HG02938 (cell line): ENCODE results near the gene ZNF330.
A peak's percentile ranks its signal among the peaks of the same experiment; 100 is the strongest.
"Not testable (repeated sequence)": the region's sequence is repeated elsewhere in the genome, so short reads cannot be mapped to it uniquely, and the experiment has no call there.

Experiments
- ATAC-seq: cut with Tn5 transposase; IDR thresholded peaks from one replicate; pipeline ENCODE4 v1.9.1; 2021; ENCODE audit warnings: mild to moderate bottlenecking, moderate library complexity; ENCODE audit not compliant: unreplicated experiment

ZNF330 gene

GRCh38 chr4:141220691-141221659 lies at the start of gene ZNF330:
Gene ZNF330, plus strand, starts transcription at chr4:141220895. Its CDS starts 1,477 bp downstream, at chr4:141222372.
- ATAC-seq = peak; percentile 91

- ATAC-seq = peak; percentile 44
Observed at GRCh38 chr4:141174457-141174856, 46.2 kb upstream of the ZNF330 start.

DNA sequence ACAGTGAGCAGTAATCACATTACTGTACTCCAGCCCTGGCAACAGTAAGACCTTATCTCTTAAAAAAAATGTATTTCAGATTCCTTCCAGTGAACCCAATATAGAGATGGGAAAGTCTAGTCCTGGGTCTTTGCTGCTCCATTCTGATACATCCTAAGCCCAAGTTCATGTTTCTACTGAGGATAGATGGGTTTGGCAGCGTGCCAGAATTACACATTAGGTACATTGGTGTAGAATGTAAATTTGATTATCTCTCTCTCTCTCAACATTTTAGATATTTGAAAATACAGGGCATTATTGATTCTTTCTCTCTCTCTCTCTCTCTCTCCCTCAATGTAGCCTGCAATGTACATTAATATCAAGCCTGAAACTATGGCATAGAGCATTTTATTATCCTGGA lies 43.5 kb upstream of the ZNF330 start:
- ATAC-seq = no peak

- no peak for ATAC-seq
Observed at GRCh38 chr4:141179474-141180373, 41.0 kb upstream of the ZNF330 start.

DNA sequence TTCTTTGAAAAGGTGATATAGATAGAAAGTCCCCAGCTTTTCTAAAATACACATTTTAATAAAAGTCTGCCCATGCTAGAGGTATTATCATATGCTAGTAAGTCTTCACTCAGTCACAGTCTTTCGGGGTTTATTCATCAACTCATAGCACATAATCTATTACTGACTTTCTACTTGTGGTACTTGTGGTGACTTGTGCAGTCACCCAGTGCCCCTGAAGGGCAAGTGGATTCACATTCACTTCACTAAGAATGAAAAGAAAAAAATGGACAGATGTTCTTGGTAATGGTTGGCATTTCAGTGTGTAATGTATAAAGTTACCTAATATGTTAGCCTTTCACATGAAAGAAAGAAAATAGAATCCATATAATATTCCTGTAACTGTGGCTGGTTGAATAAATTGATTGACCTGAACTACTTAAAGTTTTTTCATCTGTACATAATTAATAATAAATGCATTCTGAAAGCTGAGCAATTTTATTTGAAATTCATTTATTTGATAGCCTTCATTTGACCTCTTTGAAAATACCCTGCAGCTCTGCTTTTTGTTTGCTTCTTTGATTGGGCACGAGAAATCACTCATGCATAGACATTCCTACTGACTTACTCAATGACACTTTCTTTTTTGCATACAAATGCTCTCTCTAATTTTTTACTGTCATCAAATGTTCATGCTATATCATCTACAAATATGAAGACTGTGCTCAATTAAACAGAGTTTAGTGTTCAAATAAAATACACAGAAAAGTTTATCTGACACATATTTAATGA lies 39.5 kb upstream of the ZNF330 start:
- peak; percentile 67 for ATAC-seq

GRCh38 chr4:141183491-141183890 lies 37.2 kb upstream of the ZNF330 start:
- not testable (repeated sequence) for ATAC-seq

DNA sequence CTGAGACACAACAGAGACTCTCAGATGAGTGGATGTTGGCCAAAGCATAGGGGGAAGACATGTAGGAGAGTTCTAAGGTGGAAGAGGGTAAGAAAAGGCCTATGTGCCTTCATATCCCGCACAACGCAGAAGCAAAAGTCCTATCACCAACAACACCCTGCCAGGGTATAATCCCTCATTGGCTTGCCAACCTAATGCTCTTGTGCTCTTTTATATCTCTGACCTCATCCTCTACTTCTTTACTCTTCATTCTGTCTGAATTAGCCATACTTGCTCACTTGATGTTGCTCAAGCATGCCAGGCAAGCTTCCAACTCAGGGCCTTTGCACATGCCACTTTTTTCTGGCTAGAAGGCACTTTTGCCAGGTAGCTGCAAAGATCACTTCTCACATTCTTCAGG lies 28.1 kb upstream of the ZNF330 start:
- ATAC-seq = no peak

GRCh38 chr4:141193516-141194034 lies 27.1 kb upstream of the ZNF330 start:
- no peak for ATAC-seq

GRCh38 chr4:141195095-141195707 lies 25.5 kb upstream of the ZNF330 start:
- no peak for ATAC-seq

- no peak for ATAC-seq
Observed at GRCh38 chr4:141196227-141196933, 24.3 kb upstream of the ZNF330 start.

- ATAC-seq = no peak
Observed at GRCh38 chr4:141207961-141208360, 12.7 kb upstream of the ZNF330 start.

DNA sequence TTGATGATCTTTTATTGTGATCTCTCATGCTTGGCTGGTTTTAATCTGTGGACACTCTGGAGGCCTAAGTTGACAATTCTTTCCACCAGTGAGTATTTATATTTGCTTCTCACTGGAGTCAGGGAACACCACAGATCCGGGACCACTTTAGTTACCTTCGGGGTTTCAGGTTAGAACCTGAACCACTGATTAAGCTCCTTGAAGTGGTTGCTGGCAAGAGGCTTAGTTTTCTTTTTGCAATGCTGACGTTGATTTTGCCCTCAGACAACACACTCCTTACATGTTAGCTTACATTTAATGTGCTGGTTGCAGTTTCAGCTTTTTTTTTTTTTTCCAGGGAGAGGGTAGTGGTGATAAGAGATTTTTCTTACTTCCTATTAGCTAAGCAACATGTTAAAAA lies 10.5 kb upstream of the ZNF330 start:
- ATAC-seq = no peak

GRCh38 chr4:141213550-141213991 lies 7.1 kb upstream of the ZNF330 start:
- ATAC-seq = no peak

GRCh38 chr4:141215030-141215429 lies 5.7 kb upstream of the ZNF330 start:
- no peak for ATAC-seq

GRCh38 chr4:141216002-141216761 lies 4.5 kb upstream of the ZNF330 start:
- ATAC-seq = no peak

DNA sequence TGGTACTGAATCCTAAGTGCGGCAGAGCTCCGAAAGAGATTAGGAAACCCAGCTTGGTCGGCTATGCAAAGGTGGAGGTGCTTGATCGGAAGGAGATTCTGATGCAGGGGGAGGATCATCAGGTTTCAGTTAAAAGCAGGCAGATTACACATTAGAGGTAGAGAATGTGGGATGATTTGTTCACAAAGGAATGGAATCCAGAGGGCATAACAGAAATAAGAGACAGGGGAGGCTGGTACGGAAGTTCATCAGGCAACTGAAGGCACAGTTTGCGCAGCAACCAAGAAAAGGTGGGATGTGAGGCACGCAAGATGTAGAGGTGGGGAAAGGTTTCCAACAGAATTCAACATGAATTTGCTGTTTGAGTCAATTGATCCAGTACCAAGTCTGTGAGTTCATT lies 424 bp upstream of the ZNF330 start:
- peak; percentile 1 for ATAC-seq

GRCh38 chr4:141223418-141223817 lies 2.7 kb downstream of the ZNF330 start:
- no peak for ATAC-seq

DNA sequence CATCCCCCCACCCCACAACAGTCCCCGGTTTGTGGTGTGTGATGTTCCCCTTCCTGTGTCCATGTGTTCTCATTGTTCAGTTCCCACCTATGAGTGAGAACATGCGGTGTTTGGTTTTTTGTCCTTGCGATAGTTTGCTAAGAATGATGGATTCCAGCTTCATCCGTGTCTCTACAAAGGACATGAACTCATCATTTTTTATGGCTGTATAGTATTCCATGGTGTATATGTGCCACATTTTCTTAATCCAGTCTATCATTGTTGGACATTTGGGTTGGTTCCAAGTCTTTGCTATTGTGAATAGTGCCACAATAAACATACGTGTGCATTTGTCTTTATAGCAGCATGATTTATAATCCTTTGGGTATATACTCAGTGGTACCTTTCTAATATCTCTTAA lies 6.6 kb downstream of the ZNF330 start:
- not testable (repeated sequence) for ATAC-seq
